NCI-H1436 treated with DMSO at 0.1 percent for 48 hours (cell line): ENCODE results near the gene TMEM114.

ENCODE experiments used
- DNase-seq: peaks from one replicate; lab custom pipeline; 2025; lab: John Stamatoyannopoulos, UW

Gene TMEM114

DNA sequence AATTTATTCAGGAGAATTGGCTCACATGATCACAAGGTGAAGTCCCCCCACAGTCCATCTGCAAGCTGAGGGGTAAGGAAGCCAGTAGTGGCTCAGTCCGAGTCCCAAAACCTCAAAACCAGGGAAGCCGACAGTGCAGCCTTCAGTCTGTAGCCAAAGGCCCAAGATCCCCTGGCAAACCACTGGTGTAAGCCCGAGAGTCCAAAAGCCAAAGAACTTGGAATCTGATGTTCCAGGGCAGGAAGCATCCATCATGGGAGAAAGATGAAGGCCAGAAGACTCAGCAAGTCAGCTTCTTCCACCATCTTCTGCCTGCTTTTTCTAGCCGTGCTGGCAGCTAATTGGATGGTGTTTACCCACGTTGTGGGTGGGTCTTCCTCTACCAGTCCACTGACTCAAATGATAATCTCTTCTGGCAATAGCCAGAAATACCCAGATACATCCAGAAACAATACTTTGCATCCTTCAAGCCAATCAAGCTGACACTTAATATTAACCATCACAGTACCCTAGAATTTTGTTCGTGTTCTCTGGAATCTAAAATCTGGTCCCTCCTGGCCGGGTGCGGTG lies 40.4 kb downstream of the TMEM114 start:
- DNase-seq = no peak

DNA sequence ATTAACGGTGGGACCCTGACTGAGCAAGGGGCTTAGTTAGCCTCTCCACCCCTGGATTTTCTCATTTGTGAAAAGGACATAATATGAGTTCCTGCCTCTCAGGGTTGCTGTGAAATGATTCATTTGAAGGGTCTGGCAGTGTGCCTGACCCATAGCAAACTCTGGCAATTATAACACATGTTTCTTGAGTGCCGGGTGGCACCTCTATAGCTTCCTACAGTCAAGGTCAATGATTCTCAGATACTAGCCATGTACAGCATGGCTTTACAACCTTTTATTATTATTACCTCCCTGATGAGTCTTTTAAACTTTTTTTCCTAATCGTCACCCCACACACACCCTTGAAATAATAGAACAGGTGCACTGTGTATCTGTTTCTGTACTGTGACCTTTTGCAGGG lies 42.1 kb downstream of the TMEM114 start:
- DNase-seq = no peak

DNA sequence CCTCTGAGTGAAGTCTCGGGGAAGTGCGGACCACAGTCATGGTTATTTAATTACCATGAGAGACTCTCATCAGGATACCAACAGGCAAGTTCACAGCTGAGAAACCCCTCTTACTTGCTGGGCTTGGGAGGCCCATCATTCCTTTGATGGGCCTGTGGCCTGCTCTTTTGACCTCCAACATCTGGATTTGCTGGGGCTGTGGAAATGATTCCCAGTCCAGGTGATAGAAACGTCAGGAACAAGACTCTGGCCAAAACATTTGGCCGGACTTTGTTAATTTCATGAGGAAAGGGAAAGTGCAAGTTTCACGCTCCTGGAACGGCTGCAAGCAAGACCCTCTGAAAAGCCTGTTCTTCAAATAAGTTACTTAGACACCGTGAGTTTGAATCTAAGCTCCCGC lies 42.5 kb downstream of the TMEM114 start:
- no peak for DNase-seq

DNA sequence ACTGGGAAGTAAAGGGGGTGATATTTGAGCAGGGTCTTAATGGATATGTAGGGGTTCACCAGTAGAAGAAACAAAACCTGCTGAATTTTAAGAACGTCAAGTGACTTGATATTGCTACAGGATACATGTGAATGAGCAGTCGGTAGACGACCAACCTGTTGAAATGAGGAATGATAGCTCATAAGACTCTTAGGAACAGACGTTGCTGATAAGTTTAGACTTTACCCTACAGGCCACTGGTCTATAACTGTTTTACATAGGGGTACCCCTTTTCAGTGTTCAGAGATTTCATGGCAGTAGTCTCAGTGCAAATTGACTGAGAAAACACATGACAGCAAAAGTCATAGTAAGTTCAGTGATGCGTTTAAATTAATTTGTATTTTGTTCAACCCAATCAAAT lies 45.9 kb downstream of the TMEM114 start:
- no peak for DNase-seq

DNA sequence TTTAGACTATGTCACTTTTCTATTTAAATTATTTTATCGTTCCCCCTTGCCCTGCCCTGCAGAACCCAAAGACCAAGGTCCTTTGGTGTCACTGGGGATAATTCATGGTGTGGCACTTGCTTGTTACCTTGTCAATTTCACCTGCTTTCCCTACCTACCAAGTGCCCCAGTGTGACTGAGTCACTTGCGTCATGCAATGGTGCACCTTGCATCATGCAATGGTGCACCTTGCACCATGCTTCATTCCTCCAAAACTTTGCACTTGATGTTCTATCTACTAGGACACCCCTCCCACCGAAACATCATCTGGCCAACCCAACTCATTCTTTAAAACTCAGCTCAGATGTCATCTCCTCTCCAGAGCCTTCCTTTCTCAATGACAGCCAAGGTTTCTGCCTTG lies 47.1 kb downstream of the TMEM114 start:
- no peak for DNase-seq

DNA sequence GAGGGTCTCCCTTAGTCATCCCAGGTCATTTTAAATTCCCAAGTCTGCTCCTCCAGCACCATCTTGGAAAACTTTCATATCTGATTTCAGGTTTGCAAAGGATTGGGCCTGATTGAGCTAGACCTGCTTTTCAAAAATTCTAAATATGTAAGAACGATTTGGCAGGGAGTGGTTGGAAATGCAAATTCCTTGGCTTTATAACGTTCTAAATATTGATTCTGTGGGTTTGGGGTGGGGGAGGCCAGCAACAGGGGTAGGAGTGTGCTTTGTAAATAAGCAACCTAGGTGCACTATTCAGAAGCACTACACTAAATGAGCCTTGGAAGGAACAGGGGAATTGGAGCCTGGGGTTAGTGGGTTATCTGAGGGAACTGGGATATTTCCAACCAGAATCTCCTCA lies 47.9 kb downstream of the TMEM114 start:
- no peak for DNase-seq

DNA sequence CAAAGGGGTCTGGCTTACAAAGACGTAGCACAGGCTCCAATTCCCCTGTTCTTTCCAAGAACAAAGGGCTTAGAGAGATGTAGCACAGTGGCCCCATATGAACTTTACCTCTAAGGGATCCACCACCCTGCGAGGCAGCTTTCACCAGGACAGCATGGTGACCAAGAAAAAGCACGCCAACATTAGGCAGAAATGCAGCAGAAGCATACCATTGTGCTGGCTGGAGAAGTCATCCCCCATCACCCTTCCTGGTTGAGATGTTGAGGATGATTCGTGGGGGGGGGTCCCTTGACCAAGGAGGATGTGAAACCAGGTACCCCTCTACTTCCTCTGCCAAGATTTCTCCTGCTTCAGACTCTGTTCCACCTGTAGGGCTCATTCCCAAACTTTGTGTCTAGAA lies 48.4 kb downstream of the TMEM114 start:
- DNase-seq = no peak

DNA sequence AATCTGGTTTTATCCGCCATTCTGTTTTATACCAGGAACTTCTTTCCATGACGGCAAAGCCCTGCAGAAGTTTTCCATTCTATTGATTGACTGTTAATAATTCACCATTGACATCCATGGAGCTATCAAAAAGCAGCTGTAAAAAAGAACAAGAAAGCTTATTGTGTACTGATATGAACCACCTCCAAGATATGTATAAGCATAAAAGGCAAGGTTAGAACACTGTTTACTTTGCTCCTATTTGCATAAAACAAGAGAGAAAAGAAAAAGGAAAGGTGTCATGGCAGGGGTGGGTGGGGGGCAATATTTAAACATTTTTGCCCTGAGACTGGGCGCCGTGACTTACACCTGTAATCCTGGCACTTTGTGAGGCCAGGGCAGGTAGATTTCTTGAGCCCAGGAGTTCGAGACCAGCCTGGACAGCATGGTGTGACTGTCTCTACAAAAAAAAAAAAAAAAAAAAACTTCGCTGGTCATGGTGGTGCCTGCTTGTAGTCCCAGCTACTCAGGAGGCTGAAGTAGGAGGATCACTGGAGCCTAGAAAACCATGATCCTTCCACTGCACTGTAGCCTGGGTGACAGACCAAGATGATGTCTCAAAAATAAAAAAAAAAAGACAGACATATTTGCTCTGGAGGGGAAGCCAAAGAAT lies 52.5 kb downstream of the TMEM114 start:
- no peak for DNase-seq

DNA sequence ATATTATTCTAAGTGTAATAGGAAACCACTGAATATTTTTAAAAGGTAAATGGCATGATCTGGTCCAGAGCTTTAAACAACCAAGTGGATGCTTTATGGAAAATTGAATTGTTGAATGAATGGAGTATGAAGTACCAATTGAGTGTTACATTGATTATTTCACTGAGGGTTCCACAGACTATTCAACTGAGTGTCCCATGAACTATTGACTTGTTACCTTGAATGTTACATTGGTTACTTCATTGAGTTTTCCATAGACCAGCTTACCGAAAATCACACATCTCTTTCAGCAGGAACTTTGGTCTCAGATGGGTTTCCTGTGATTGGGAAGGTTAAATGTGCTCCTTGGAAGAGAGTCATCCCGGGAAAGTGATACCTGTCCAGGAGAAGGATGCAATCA lies 56.8 kb downstream of the TMEM114 start:
- DNase-seq = no peak

DNA sequence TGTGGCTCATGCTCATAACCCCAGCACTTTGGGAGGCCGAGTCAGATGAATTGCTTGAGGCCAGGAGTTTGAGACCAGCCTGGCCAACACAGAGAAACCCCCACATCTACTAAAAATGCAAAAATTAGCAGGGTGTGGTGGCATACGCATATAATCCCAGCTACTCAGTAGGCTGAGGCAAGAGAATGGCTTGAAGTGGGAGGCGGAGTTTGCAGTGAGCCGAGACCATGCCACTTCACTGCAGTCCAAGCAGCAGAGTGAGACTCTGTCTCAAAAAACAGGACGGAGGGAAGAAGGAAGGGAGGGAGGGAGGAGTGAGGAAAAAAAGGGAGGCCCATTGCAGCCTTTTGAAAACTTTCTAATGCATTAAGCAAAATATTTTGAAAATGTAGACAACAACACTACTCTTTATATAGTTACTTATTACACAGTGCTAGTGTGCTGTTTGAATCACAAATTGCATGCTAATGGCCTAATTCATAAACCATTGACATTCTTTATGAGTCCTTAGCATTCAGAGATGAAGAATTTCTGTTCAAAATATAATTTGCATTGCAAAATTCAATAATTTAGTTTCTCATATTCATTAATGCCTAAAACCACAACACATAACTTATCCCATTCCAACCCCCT lies 59.4 kb downstream of the TMEM114 start:
- no peak for DNase-seq

DNA sequence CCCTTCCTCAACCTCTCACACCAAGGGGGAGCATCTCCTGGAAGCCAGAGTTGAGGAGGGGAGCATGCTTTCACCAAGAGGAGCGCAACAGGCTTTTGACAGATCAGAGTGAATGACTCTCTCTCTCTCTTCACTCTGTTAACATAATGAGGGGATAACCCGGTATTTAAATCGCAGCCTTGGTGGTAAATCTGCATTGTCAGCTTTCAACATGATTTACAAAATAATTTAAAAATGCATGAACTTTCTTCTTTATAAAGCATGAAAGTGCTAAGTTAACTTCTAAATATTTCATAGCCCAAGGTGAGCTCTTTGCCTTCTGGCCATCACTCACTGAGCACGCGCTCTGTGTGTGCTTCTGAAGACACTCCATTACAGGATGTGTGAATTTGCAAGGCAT lies 61.8 kb downstream of the TMEM114 start:
- no peak for DNase-seq

DNA sequence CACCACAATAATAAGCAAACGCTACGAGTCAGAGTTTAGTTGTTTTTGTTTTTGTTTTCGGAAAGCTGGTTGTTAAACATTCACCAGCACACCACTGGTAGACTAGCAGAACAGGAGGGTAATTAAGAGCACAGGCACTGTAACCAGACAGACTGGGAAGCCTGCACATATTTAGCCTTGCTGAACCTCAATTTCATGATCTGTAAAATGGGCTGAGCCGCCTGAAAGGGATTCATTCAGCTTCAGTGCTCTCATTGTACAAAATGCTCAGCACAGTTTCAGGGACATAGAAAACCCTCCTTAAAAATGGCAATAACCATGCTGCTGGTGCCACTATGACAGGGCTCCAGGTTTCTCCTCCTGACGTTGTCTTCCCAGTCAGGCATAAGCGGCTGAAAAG lies 66.4 kb downstream of the TMEM114 start:
- DNase-seq = no peak

DNA sequence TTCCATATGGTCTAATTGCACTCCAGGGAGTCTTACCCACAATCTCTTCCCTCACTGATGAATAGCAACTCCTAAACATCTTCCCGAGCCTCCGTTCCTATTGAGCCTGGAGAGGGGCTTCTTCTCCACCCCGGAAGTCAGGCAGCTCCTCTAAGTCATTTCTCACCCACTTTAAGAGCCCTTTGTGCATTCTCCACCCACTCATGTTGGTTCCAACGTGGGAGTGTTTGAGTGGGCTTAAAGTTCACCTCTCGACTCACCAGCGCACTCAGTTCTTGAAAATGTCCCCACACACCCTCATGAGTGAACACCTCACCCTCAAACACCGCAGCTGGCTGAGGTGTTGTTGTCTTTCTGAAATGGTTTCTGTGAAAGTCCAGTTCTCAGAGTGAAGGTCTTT lies 67.6 kb downstream of the TMEM114 start:
- DNase-seq = no peak

DNA sequence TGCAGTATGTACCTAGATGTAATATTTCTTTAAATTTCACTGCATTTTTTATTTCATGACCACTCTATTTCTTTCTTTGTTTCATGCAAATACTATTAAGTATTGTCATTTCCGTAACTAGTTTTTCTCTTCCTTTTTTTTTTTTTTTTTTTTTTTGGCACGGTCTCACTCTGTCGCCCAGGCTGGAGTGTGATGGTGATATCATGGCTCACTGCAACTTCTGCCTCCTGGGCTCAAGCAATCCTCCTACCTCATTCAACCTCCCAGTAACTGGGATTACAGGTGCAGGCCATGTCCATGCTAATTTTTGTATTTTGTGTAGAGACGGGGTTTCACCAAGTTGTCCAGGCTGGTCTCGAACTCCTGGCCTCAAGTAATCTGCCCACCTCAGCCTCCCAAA lies 70.7 kb downstream of the TMEM114 start:
- no peak for DNase-seq
